GM19099 (cell line): ENCODE measurements around the gene CHDH.

Source experiments
- POLR2A ChIP-seq: IDR thresholded peaks from 3 replicates; pipeline ENCODE4 v1.6.1; 2011; ENCODE audit warnings: low read depth; ENCODE audit not compliant: insufficient read length; ENCODE audit errors: extremely low read depth

CHDH gene

GRCh38 chr3:53820756-53821580 lies 25.3 kb downstream of the CHDH start:
- TF ChIP-seq POLR2A = no peak

GRCh38 chr3:53820084-53820483 lies 26.1 kb downstream of the CHDH start:
- TF ChIP-seq POLR2A = no peak

- TF ChIP-seq POLR2A = no peak
Observed at GRCh38 chr3:53819163-53819868, 26.9 kb downstream of the CHDH start.

- no peak for TF ChIP-seq POLR2A
Observed at GRCh38 chr3:53818221-53819162, 27.7 kb downstream of the CHDH start.

GRCh38 chr3:53817809-53818208 lies 28.4 kb downstream of the CHDH start:
- no peak for TF ChIP-seq POLR2A

GRCh38 chr3:53817211-53817610 lies 29.0 kb downstream of the CHDH start:
- TF ChIP-seq POLR2A = no peak

GRCh38 chr3:53816425-53816824 lies 29.8 kb downstream of the CHDH start:
- no peak for TF ChIP-seq POLR2A

GRCh38 chr3:53815651-53816050 lies 30.6 kb downstream of the CHDH start:
- no peak for TF ChIP-seq POLR2A

- TF ChIP-seq POLR2A = no peak
Observed at GRCh38 chr3:53815067-53815466, 31.2 kb downstream of the CHDH start.

GRCh38 chr3:53813876-53814275 lies 32.3 kb downstream of the CHDH start:
- TF ChIP-seq POLR2A = no peak

- no peak for TF ChIP-seq POLR2A
Observed at GRCh38 chr3:53813229-53813628, 33.0 kb downstream of the CHDH start.

GRCh38 chr3:53812434-53812833 lies 33.8 kb downstream of the CHDH start:
- no peak for TF ChIP-seq POLR2A

GRCh38 chr3:53811143-53811927 lies 34.9 kb downstream of the CHDH start:
- TF ChIP-seq POLR2A = no peak

GRCh38 chr3:53809764-53810400 lies 36.3 kb downstream of the CHDH start:
- TF ChIP-seq POLR2A = no peak
